ENCODE data around the gene UCKL1.
A peak's percentile ranks its signal among the peaks of the same experiment; 100 is the strongest.

Gene UCKL1

GRCh38 chr20:63958964-63959698 lies 2.9 kb upstream of the UCKL1 start:
- no peak for DNase-seq

GRCh38 chr20:63958471-63958870 lies 2.3 kb upstream of the UCKL1 start:
- no peak for DNase-seq

- no peak for DNase-seq
Measured at GRCh38 chr20:63957690-63958441, 1.6 kb upstream of the UCKL1 start.

GRCh38 chr20:63957004-63957689 lies 931 bp upstream of the UCKL1 start:
- DNase-seq: peak; percentile 59 to 65

GRCh38 chr20:63956664-63957003 lies 418 bp upstream of the UCKL1 start:
- no peak for DNase-seq

GRCh38 chr20:63955281-63955826 lies 862 bp downstream of the UCKL1 start:
- no peak for DNase-seq

GRCh38 chr20:63953764-63954429 lies 2.3 kb downstream of the UCKL1 start:
- DNase-seq: no peak

GRCh38 chr20:63952769-63953168 lies 3.4 kb downstream of the UCKL1 start:
- no peak for DNase-seq

GRCh38 chr20:63952210-63952535 lies 4.0 kb downstream of the UCKL1 start:
- DNase-seq: no peak

- DNase-seq: no peak
Measured at GRCh38 chr20:63951398-63952209, 4.6 kb downstream of the UCKL1 start.

- DNase-seq: no peak
Measured at GRCh38 chr20:63950701-63951397, 5.4 kb downstream of the UCKL1 start.

- DNase-seq: no peak
Measured at GRCh38 chr20:63947638-63948456, 8.4 kb downstream of the UCKL1 start.

- DNase-seq: no peak
Measured at GRCh38 chr20:63946986-63947637, 9.1 kb downstream of the UCKL1 start.

GRCh38 chr20:63945921-63946920 lies 10.0 kb downstream of the UCKL1 start:
- DNase-seq: no peak

GRCh38 chr20:63945031-63945658 lies 11.1 kb downstream of the UCKL1 start:
- no peak for DNase-seq

- DNase-seq: no peak
Measured at GRCh38 chr20:63944078-63944941, 11.9 kb downstream of the UCKL1 start.

GRCh38 chr20:63943808-63944077 lies 12.5 kb downstream of the UCKL1 start:
- DNase-seq: no peak

Measured in stimulated activated CD4-positive, alpha-beta T cell treated with anti-CD3 and anti-CD28 coated beads, Interleukin-2, amount 100 ng/mL, for 48 hours (primary cell).